HG02840 (cell line): ENCODE measurements around the gene ZNF780A.
"Not testable (repeated sequence)": the region's sequence is repeated elsewhere in the genome, so short reads cannot be mapped to it uniquely, and the experiment has no call there.

Experiments used
- ATAC-seq: cut with Tn5 transposase; IDR thresholded peaks from one replicate; pipeline ENCODE4 v1.9.1; 2021; ENCODE audit warnings: mild to moderate bottlenecking, moderate library complexity, moderate number of reproducible peaks; ENCODE audit not compliant: unreplicated experiment, low FRiP score

The ZNF780A gene

DNA sequence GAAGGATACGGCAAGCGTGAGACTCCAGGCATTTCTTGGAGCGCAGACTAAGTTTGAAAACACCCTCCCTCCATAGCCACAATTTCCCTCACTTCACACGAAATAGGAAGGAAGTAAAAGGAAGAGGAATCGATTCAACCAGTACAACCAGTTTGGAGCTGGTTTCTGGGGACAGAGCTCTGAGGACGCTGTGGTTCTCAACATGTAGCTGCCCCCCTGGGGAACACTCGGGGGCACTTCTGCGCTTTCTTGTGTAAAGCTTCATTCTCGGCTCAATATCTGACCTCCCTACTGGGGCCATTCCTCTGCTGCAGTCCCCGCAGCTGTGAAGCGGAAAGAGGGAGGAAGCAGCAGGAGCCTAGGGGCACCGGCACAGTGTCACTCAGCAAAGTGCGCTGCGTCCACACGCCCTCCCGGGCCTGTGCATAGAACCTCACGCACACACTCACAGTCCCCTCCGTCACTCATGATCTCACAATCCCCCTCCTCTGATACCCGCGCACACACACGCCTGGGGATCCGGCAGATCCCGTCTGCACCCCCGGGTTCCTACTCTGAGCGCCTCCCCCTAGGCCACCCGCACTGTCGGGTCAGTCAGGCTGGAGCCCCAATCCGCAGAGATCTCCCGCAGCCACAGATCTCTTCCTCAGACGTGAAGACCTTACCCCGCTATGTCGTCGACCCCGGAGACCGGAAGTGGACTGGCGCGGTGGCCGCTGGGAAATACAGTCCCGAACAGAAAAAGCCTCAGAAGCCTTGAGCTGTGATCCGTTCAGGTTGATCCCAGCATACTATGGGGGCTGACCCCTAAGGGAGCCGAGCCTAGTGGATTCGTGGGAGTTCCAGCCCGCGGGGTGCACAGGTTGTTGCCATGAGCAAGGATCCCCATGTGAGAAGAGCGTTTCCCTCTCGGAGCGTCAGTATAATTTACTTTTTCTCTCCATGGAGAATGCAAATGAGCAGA lies at the start of gene ZNF780A:
ZNF780A (minus strand) TSS at position 703 of the 964 bp plus-strand sequence. CDS start 6,190 bp downstream, outside the sequence.
- ATAC-seq = no peak

DNA sequence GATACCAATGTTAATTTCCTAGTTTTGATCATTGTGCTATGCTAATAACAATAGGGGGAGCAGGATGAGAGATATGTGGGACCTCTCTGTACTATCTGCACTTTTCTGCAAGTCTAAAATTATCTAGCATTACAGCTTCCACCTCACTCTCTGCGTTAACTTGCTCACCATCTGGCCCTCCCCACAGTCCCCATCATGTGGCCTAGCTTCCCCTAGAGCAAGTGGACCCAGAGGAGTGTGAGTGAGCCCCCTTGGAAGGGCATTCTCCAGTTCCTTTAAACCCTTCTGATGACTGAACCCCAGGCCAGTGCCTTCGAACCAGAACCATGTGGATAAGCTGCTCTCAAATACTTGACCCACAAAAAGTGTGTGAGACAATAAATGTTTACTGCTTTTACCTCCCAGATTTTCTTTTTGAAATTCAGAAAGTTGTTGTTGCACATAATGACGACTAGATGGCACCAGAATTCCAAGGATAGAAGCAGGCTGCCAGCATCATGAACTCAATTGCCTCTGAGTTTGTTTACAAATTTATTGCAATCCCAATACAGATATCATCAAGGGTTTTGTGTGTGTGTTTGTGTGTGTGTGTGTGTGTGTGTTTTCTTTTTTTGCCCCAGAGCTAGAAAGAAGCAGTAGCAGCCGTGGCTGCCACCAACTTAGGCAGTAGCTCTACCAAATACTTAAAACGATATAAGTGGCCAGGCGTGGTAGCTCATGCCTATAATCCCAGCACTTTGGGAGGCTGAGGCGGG lies 49.0 kb upstream of the ZNF780A start:
- ATAC-seq = no peak

DNA sequence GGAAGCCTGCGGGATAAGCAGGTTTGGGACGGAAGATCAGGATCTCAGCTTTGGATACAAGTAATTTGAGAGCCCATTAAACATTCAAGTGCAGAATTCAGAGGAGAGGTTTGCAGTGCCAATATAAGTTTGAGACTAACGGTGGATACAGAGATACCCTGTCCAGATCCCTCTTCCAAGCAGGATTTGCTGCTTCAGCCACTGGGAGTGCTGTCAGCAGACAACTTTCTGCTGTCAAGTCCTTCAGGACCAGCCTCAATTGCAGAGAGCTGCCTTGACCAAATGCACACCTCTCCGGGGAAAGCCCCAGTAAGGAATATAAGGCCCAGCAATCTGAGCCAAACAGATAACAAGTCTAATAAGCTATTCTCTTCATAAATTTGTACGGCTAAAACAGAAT lies 46.1 kb upstream of the ZNF780A start:
- no peak for ATAC-seq

DNA sequence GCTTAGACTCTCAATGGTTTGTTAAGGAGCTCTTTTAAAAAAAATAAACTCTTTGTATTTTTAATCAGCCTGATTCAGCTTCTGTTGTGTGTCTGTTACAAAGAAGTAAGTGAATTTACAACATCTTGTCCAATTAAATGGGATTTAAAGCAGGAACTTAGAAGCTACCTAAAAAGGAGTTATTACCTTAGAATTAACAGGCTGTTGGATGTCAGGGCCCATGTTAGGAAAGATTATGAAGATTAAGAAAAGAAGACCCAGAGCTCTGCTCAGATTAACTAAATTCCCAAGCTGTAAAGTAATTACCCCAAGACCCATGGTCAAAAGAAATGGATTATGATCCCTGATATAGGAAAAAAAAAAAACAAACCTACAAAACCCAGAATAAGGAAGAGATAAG lies 44.1 kb upstream of the ZNF780A start:
- no peak for ATAC-seq

DNA sequence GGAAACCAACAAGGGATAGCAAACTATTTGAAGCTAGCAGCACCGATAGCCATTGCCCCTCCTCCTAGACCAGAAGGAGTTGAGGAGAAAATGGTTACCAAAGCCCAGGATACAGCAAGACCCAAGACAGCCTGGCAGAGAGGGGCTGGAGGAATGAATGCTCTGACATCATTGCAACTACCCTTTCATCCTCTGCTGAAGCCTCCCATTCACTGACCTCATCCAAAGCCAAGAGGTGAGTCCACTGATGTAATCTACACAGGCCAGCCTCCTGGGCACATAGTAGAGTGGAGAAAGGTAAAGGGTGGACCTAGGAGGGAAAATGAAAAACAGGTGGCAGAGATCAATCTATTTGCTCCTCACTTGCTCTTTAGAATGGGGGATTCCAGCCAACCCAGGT lies 42.7 kb upstream of the ZNF780A start:
- ATAC-seq = no peak

DNA sequence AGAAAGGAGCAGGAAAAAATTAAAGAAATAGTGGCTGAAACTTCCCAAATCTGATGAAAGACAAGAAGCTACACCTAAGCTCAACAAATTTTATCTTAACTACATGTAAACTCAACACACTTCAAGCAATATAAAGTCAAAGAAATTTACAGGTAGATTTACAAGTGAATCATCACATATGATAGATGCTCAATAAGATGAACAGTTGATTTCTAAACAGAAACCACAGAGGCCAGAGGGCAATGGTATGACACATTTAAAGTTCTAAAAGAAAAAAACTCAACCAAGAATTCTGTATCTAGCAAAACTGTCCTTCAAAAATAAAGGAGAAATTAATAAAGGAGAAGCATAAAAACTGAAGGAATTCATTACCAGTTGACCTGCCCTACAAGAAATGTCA lies 39.3 kb upstream of the ZNF780A start:
- ATAC-seq = no peak

DNA sequence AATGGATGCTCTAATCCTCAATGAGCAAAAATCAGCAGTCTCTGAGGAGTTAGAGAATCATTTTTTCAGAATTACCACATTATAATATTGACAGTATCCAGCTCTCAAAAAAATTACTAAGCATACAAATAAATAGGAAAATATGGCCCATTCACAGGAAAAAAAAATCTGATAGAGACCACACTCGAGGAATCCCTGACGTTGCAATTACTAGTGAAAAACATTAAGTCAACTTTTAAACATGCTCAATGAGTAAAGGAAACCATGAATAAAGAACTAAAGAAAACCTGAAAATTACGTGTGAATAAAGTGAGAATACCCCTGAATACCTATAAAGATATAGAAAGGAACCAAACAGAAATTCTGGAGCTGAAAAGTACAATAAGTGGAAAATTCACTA lies 38.7 kb upstream of the ZNF780A start:
- ATAC-seq = no peak

DNA sequence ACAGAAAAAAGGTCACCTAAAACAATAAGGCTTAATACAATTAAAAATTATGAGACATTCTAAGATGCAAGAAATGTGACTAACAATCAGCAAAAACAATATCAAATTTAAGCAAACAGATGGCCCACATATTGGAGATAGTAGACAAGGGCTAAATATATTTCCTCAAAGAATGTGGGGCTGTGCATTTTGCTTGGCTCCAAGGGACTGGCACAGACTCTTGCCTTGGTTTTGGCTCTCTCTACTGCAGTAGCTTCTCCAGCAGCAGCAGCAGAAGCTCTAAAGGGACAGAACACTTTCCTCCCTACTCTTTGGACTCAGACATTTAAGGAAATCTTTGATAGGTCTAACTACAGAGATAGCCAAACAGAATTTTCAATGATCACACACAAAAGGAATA lies 38.2 kb upstream of the ZNF780A start:
- no peak for ATAC-seq

DNA sequence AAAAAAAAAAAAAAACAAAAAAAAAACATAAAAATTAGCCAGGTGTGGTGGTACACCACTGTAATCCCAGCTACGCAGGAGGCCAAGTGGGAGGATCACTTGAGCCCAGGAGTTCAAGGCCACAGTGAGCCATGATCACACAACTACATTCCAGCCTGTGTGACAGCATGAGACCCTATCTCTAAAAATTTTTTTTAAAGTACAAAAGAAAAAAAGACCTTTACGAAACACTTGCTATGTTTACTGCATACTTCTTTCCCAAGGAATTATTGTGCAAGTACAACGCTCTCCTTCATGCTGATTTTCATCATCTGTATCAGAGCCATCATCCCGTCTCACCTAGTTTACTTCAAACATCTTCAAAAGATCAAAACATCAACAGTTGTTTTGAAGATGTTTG lies 28.6 kb upstream of the ZNF780A start:
- no peak for ATAC-seq

DNA sequence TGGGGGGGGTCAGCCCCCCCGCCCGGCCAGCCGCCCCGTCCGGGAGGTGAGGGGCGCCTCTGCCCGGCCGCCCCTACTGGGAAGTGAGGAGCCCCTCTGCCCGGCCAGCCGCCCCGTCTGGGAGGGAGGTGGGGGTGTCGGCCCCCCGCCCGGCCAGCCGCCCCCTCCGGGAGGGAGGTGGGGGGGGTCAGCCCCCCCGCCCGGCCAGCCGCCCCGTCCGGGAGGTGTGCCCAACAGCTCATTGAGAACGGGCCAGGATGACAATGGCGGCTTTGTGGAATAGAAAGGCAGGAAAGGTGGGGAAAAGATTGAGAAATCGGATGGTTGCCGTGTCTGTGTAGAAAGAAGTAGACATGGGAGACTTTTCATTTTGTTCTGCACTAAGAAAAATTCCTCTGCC lies 27.9 kb upstream of the ZNF780A start:
- ATAC-seq = not testable (repeated sequence)

DNA sequence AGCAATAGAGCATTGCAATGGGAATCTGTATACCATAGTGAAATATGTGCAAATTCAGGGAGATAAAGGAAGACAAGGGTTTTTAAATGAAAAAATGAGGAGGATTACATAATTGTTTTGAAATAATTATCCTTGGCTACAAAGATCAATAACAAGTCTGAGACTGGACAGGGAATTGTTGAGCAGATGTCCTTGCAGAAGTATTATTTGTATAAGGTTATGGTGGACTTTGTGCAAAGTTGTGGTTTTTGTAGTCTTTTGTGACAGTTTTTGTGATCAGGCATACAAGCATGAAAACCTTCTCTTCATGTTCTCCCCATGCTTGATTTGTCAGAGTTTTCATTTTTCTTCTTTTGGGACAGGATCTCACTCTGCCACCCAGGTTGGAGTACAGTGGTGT lies 25.3 kb upstream of the ZNF780A start:
- no peak for ATAC-seq

DNA sequence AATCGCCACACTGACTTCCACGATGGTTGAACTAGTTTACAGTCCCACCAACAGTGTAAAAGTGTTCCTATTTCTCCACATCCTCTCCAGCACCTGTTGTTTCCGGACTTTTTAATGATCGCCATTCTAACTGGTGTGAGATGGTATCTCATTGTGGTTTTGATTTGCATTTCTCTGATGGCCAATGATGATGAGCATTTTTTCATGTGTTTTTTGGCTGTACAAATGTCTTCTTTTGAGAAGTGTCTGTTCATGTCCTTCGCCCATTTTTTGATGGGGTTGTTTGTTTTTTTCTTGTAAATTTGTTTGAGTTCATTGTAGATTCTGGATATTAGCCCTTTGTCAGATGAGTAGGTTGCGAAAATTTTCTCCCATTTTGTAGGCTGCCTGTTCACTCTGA lies 23.4 kb upstream of the ZNF780A start:
- not testable (repeated sequence) for ATAC-seq

DNA sequence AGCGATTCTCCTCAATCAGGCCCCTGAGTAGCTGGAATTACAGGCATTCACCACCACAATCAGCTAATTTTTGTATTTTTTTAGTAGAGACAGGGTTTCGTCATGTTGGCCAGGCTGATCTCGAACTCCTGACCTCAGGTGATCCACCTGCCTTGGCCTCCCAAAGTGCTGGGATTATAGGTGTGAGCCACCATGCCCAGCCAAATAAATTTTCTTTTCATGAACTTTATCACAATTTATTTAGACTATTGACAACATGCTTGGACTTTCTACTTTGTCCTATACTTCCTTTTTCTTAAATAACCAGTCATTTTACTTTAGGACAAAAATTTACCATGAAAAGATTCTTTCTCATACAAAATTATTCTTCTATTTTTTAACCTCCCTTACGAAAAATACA lies 21.5 kb upstream of the ZNF780A start:
- ATAC-seq = not testable (repeated sequence)

DNA sequence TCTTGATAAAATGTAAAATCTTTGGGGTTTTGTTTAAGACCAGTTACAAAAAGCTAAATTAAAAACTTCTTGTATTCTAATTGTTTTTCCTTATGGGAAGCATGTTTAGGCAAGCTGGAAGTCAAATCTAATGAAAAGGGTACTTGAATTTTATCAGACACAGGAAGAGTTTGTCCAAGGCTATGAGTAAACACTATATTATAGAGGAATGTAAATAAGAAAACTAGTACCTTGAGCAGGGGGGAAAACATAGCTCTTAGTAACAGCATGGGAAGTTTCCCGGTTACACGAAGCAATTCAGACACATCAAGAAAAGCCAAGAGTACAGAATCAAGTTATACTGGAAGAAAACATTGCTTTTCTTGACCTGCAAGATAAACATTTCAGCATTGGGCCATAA lies 19.8 kb upstream of the ZNF780A start:
- ATAC-seq = no peak

DNA sequence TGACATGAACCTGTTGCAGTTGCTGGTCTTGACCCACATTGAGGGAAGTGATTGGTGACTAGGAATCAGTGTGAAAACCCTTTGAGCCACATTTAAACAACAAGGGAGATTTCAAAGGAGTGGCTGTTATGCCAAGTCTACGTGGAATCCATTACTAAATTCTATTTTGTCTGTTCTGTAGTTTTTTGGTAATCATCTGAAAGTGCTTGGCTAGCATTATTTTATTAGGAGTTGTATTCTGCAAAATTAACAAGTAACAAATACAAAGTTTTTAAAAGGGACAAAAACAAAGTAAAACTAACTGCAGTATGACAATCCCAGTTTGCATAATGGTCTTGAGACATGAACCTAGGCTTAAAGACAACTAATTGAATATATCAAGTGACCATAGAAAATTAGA lies 14.0 kb upstream of the ZNF780A start:
- no peak for ATAC-seq

DNA sequence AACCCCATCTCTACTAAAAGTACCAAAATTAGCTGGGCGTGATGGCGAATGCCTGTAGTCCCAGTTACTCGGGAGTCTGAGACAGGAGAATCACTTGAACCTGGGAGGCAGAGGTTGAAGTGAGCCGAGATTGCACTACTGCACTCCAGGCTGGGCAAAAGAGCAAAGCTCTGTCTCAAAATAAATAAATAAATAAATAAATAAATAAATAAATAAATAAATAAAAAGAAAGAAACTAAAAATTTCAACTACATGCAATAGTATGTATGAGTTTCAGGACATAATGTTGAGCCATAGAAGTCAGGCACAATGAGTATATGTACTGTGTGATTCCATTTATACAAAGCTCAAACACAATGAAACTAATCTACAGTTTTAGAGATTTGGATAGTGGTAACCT lies 12.9 kb upstream of the ZNF780A start:
- ATAC-seq = no peak

DNA sequence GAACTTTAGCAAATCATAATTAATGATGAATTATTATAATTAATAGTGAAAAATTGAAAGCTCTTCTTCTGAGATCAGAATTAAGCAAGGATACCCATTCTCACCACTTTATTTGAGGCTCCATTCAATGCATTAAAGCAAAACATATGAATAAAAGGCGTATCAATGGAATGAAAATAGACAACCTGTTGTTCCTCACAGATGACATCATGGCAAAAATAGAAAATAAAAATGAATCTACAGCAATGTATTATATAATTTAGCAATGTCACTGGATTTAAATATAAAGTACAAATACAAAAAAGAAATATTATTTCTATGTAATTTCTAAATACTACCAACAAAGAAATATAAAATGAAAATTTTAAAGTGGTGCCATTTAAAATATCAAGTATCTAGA lies 11.1 kb upstream of the ZNF780A start:
- no peak for ATAC-seq

DNA sequence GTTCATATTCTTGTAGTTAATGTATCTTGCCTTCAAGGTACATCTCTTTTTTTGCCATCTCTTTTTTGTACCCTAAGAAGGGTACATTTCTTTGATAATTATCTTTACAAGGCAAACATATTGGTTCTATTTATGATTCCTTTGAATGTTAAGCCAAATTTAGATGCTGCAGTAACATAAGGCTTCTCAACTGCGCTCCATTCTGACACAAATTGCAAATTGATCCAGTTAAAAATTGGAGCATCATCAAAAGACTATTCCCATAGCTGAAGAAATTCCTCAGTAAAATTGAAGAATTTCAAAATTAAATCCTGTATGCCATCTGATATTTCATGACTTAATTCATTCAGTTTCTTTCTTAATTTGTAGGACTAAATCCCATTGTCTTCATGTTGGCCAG lies 2.7 kb upstream of the ZNF780A start:
- no peak for ATAC-seq

DNA sequence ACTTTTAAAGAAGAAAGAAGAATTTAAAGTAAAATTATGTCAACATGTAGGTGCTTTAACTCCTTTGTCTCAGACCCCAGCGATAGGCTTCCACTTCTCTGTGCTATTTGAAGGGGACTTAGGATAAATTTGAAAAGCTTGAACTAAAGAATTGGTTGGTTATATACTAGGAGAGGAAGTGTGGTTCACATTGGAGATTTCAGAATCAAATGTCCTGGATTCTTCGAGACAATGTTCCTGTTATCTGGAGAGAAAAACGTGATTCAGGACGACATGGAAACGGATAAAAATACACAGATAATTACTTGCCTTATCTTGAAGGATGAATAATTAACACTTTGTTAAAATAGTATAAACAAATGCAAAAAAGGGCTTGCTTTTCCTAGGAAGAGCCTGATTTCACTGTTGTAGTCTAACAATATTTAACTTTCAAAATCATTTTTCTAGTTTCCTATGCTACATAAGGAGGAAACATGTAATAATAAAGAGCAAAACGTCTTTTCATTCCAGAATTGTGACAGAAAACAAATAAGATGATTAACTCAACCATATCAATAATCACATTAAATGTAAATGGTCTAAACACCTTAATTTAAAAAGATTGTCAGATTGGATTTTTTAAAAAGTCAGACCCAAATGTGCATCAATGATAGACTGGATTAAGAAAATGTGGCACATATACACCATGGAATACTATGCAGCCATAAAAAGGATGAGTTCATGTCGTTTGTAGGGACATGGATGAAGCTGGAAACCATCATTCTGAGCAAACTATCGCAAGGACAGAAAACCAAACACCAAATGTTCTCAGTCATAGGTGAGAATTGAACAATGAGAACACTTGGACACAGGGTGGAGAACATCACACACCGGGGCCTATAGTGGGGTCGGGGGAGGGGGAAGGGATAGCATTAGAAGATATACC lies 724 bp upstream of the ZNF780A start:
- no peak for ATAC-seq

DNA sequence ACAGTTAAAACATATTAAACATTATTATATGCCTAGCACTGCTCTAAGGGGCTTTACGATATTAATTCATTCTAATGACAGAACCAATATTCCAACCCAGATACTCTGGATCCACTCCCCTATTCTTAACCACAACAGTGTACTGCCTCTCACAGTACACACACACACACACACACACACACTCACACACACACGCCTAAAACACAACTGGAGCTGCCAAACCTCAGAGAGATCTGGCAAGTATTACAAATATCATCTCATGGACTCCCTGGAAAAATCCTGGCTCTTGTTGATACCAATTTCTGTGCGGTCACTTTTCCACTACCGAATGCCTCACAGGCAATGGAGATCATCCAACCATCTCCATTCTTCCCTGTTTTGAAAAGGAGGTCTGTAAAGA lies 1.3 kb downstream of the ZNF780A start:
- ATAC-seq = no peak
